ENCODE results near the gene IKZF5. TPM values are rescaled to one million over a fixed set of nuclear protein-coding genes. Genes with fewer than 3 reads are reported as not detected.

The IKZF5 gene
- total RNA-seq, 2 experiments from 2014 or later, result 3.7 to 15.8 TPM

- no TSS peak for BruUV-seq (replicated peaks)
- CTCF ChIA-PET (ENCODE audit: unreplicated experiment), result no interaction called here
- TF ChIP-seq, protein P1, sequence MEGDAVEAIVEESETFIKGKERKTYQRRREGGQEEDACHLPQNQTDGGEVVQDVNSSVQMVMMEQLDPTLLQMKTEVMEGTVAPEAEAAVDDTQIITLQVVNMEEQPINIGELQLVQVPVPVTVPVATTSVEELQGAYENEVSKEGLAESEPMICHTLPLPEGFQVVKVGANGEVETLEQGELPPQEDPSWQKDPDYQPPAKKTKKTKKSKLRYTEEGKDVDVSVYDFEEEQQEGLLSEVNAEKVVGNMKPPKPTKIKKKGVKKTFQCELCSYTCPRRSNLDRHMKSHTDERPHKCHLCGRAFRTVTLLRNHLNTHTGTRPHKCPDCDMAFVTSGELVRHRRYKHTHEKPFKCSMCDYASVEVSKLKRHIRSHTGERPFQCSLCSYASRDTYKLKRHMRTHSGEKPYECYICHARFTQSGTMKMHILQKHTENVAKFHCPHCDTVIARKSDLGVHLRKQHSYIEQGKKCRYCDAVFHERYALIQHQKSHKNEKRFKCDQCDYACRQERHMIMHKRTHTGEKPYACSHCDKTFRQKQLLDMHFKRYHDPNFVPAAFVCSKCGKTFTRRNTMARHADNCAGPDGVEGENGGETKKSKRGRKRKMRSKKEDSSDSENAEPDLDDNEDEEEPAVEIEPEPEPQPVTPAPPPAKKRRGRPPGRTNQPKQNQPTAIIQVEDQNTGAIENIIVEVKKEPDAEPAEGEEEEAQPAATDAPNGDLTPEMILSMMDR (conservative IDR thresholded peaks at IDR 0.05; ENCODE audit: low read length), result no peak
- no peak for TF ChIP-seq EZH2phosphoT487 (IDR thresholded peaks at IDR 0.05; ENCODE audit: borderline replicate concordance, low read depth, low read length)
Measured at GRCh38 chr10:123013456-123014419, 5.1 kb upstream of the IKZF5 start.

GRCh38 chr10:123011987-123012386, 3.4 kb upstream of the IKZF5 start:
- no TSS peak for BruUV-seq (replicated peaks)
- Histone ChIP-seq H3K4me1 (ENCODE audit: insufficient read depth, low read length, poor library complexity, severe bottlenecking) (peaks cover 11% of the 10 kb centered on the region), H3K79me2 (ENCODE audit: insufficient read depth, low read depth, low read length) (peaks cover 14% of the 10 kb centered on the region), H3K4me2 (ENCODE audit: low read length) (no peak overlapping the region), H4K20me1 (ENCODE audit: insufficient read depth, low read length) (peaks cover 5% of the 10 kb centered on the region), H2AFZ (ENCODE audit: low read length) (no peak overlapping the region), H3K4me3 (ENCODE audit: low read depth, low read length, poor library complexity, severe bottlenecking) (no peak overlapping the region), H3K36me3 (ENCODE audit: insufficient read depth, low read length) (no peaks in the 10 kb centered on the region), H3K27ac (ENCODE audit: low read depth, low read length, poor library complexity, severe bottlenecking) (no peak overlapping the region), H3K9me2 (ENCODE audit: insufficient read depth, low read length) (no peaks in the 10 kb centered on the region), H3K9me3 (ENCODE audit: low read length) (no peaks in the 10 kb centered on the region)
- TF ChIP-seq, protein P1 (conservative IDR thresholded peaks at IDR 0.05; ENCODE audit: low read length), result no peak
- TF ChIP-seq EZH2phosphoT487 (IDR thresholded peaks at IDR 0.05; ENCODE audit: borderline replicate concordance, low read depth, low read length), result no peak
- no peak for DNase-seq (ENCODE audit: low spot score)
- ChIA-PET POLR2A (interaction anchor here (1.6 kb wide), 1 partner anchor 10 kb away, joined by 6 read pairs; no protein-coding TSS in a partner anchor), CTCF (ENCODE audit: unreplicated experiment) (no interaction called here)
- intact Hi-C loops (cut with micrococcal nuclease; ENCODE audit: unreplicated experiment), result no loop called here

More at GRCh38 chr10:123013456-123014419, 5.1 kb upstream of the IKZF5 start:
- Histone ChIP-seq H4K20me1 (ENCODE audit: insufficient read depth, low read length) (no peaks in the 10 kb centered on the region), H3K9me2 (ENCODE audit: insufficient read depth, low read length) (no peaks in the 10 kb centered on the region), H3K4me3 (ENCODE audit: low read depth, low read length, poor library complexity, severe bottlenecking) (no peak overlapping the region), H3K27ac (ENCODE audit: low read depth, low read length, poor library complexity, severe bottlenecking) (no peak overlapping the region), H3K79me2 (ENCODE audit: insufficient read depth, low read depth, low read length) (no peaks in the 10 kb centered on the region), H3K36me3 (ENCODE audit: insufficient read depth, low read length) (no peaks in the 10 kb centered on the region), H3K4me2 (ENCODE audit: low read length) (no peak overlapping the region), H2AFZ (ENCODE audit: low read length) (no peak overlapping the region), H3K9me3 (ENCODE audit: low read length) (no peaks in the 10 kb centered on the region), H3K4me1 (ENCODE audit: insufficient read depth, low read length, poor library complexity, severe bottlenecking) (peaks cover 8% of the 10 kb centered on the region)
- POLR2A ChIA-PET, result interaction anchor here (0.5 to 1.6 kb wide), 4 partner anchors 8 to 199 kb away, joined by 3 to 6 read pairs (median 4); no protein-coding TSS in a partner anchor
- no peak for DNase-seq (ENCODE audit: low spot score)
- intact Hi-C loops (cut with micrococcal nuclease; ENCODE audit: unreplicated experiment), result no loop called here

Data from OCI-LY7 (cell line).